H1 (cell line): ENCODE measurements around the gene GALNT6. TPM values are rescaled to one million over a fixed set of nuclear protein-coding genes. Genes with fewer than 3 reads are reported as not detected.

ENCODE experiments used
- CTCF ChIA-PET: fragments of 300-600 bp; sonication (Branson Sonifier 250); formaldehyde crosslinking; loops from one replicate; lab custom pipeline; 2021; ENCODE audit not compliant: partially characterized antibody; lab: Charles Lee
- POLR2A ChIA-PET: fragments of 300-600 bp; sonication (Branson Sonifier 250); formaldehyde crosslinking; loops from one replicate; lab custom pipeline; 2021; ENCODE audit warnings: inconsistent platforms; ENCODE audit not compliant: partially characterized antibody; lab: Charles Lee
- DNase-seq, 2 experiments: peaks; one replicate each; pipeline versions ENCODE4 v3.0.0 to v3.0.0-alpha.2; 2010 to 2022; ENCODE audit warnings: low spot score in 2 of 2, low read depth in 1 of 2, mixed read lengths in 1 of 2
- FAIRE-seq: peaks from 2 replicates; lab custom pipeline; 2011; peaks lifted over from hg19 to GRCh38; lab: Jason Lieb, UNC
- H2AFZ ChIP-seq: 2 replicates; pipeline ENCODE4 v1.8.1; 2012; ENCODE audit warnings: low read length, inconsistent platforms
- H2AK5ac ChIP-seq: 2 replicates; pipeline ENCODE4 v1.6.1; 2013; ENCODE audit warnings: low read depth, low read length
- H2BK120ac ChIP-seq: replicated peaks from 2 replicates; pipeline ENCODE3; 2013; ENCODE audit warnings: low read depth, low read length, inconsistent platforms
- H2BK12ac ChIP-seq: 2 replicates; pipeline ENCODE4 v1.6.1; 2013; ENCODE audit warnings: low read depth, low read length
- H2BK15ac ChIP-seq: 2 replicates; pipeline ENCODE4 v1.6.1; 2013; ENCODE audit warnings: low read length
- H2BK20ac ChIP-seq: 2 replicates; pipeline ENCODE4 v1.6.1; 2013; ENCODE audit warnings: low read length
- H2BK5ac ChIP-seq: 2 replicates; pipeline ENCODE4 v1.6.1; 2013; ENCODE audit warnings: low read depth, low read length
- H3K14ac ChIP-seq: 2 replicates; pipeline ENCODE4 v1.6.1; 2013; ENCODE audit warnings: inconsistent platforms; ENCODE audit not compliant: insufficient read length
- H3K18ac ChIP-seq: 2 replicates; pipeline ENCODE4 v1.6.1; 2013; ENCODE audit warnings: low read length; ENCODE audit errors: extremely low read depth
- H3K23ac ChIP-seq: 2 replicates; pipeline ENCODE4 v1.6.1; 2013; ENCODE audit warnings: inconsistent platforms; ENCODE audit not compliant: insufficient read length
- H3K23me2 ChIP-seq: 2 replicates; pipeline ENCODE4 v1.6.1; 2013; ENCODE audit warnings: low read depth, low read length
- H3K27ac ChIP-seq: 2 replicates; pipeline ENCODE4 v1.6.1; 2011; ENCODE audit warnings: low read depth, low read length, inconsistent platforms
- H3K27me3 ChIP-seq, 4 experiments: replicated peaks in 1 of 4; 1 replicate in 1 of 4; 2 replicates in 3 of 4; pipeline versions ENCODE4 v1.6.1 to v1.8.1; 2011 to 2013; ENCODE audit warnings: low read length in 3 of 4, mild to moderate bottlenecking in 3 of 4, inconsistent platforms in 2 of 4, mixed read lengths in 2 of 4, moderate library complexity in 1 of 4; ENCODE audit not compliant: control insufficient read depth in 3 of 4, insufficient read depth in 3 of 4; ENCODE audit errors: extremely low read depth in 1 of 4
- H3K36me3 ChIP-seq, 4 experiments: 2 replicates each; pipeline versions ENCODE4 v1.6.1 to v1.8.1; 2011 to 2013; ENCODE audit warnings: mild to moderate bottlenecking in 4 of 4, low read length in 3 of 4, moderate library complexity in 2 of 4, control low read depth in 1 of 4, inconsistent platforms in 1 of 4; ENCODE audit not compliant: insufficient read depth in 4 of 4, control insufficient read depth in 2 of 4
- H3K4ac ChIP-seq: replicated peaks from 2 replicates; pipeline ENCODE3; 2013; ENCODE audit warnings: low read length, low read depth, mixed read lengths, inconsistent platforms; ENCODE audit not compliant: insufficient read length
- H3K4me1 ChIP-seq, 4 experiments: replicated peaks in 1 of 4; 1 replicate in 1 of 4; 2 replicates in 3 of 4; pipeline versions ENCODE4 v1.6.1 to v1.8.1; 2011 to 2013; ENCODE audit warnings: low read length in 3 of 4, inconsistent platforms in 2 of 4, mixed read lengths in 1 of 4; ENCODE audit not compliant: insufficient read depth in 4 of 4, control insufficient read depth in 3 of 4
- H3K4me2 ChIP-seq, 2 experiments: 2 replicates each; pipeline versions ENCODE4 v1.6.1 to v1.8.1; 2011 to 2013; ENCODE audit warnings: low read depth in 2 of 2, low read length in 2 of 2, control low read depth in 1 of 2, inconsistent platforms in 1 of 2, mild to moderate bottlenecking in 1 of 2; ENCODE audit not compliant: insufficient read depth in 1 of 2
- H3K4me3 ChIP-seq, 4 experiments: fragments of 200-600, 300-600 bp in 1 of 4; sonication (generic), shearing (Covaris generic), sonication (Bioruptor Twin) in 1 of 4; 2 replicates each; pipeline versions ENCODE4 v1.5.1 to v1.8.1; 2011 to 2016; ENCODE audit warnings: low read length in 4 of 4, low read depth in 3 of 4, control low read depth in 2 of 4, inconsistent platforms in 2 of 4, mild to moderate bottlenecking in 2 of 4, mixed read lengths in 1 of 4, moderate library complexity in 1 of 4; ENCODE audit not compliant: insufficient read depth in 2 of 4; ENCODE audit errors: extremely low read depth in 1 of 4
- H3K56ac ChIP-seq: replicated peaks from 2 replicates; pipeline ENCODE3; 2013; ENCODE audit warnings: low read depth, mild to moderate bottlenecking, mixed read lengths, low read length, inconsistent platforms; ENCODE audit not compliant: insufficient read length
- H3K79me1 ChIP-seq: 2 replicates; pipeline ENCODE4 v1.6.1; 2013; ENCODE audit warnings: low read depth, low read length, control low read depth
- H3K79me2 ChIP-seq, 2 experiments: 2 replicates each; pipeline versions ENCODE4 v1.6.1 to v1.8.1; 2012 to 2013; ENCODE audit warnings: low read length in 2 of 2, mild to moderate bottlenecking in 2 of 2, inconsistent platforms in 1 of 2; ENCODE audit not compliant: insufficient read depth in 2 of 2, control insufficient read depth in 1 of 2
- H3K9ac ChIP-seq, 4 experiments: replicated peaks in 1 of 4; 1 replicate in 1 of 4; 2 replicates in 3 of 4; pipeline versions ENCODE4 v1.6.1 to v1.8.1; 2011 to 2013; ENCODE audit warnings: low read depth in 3 of 4, low read length in 3 of 4, control low read depth in 2 of 4, mild to moderate bottlenecking in 2 of 4, moderate library complexity in 2 of 4, inconsistent platforms in 1 of 4; ENCODE audit errors: extremely low read depth in 1 of 4
- H3K9me3 ChIP-seq, 2 experiments: 2 replicates each; pipeline versions ENCODE4 v1.6.1 to v1.8.1; 2012 to 2013; ENCODE audit warnings: mild to moderate bottlenecking in 2 of 2, moderate library complexity in 2 of 2, control low read depth in 1 of 2, inconsistent platforms in 1 of 2, low read depth in 1 of 2, low read length in 1 of 2, mixed read lengths in 1 of 2; ENCODE audit not compliant: insufficient read depth in 2 of 2
- H4K20me1 ChIP-seq, 2 experiments: replicated peaks in 1 of 2; 2 replicates each; pipeline versions ENCODE3 to v1.8.1; 2011 to 2013; ENCODE audit warnings: inconsistent platforms in 2 of 2, low read length in 2 of 2, mild to moderate bottlenecking in 1 of 2; ENCODE audit not compliant: insufficient read depth in 2 of 2, control insufficient read depth in 1 of 2
- H4K5ac ChIP-seq: 2 replicates; pipeline ENCODE4 v1.6.1; 2013; ENCODE audit warnings: low read length, low read depth, mixed read lengths, inconsistent platforms; ENCODE audit not compliant: insufficient read length
- H4K8ac ChIP-seq: 2 replicates; pipeline ENCODE4 v1.8.0; 2013; ENCODE audit warnings: mild to moderate bottlenecking, moderate library complexity, low read length, inconsistent platforms; ENCODE audit not compliant: insufficient read depth; ENCODE audit errors: extremely low read depth
- H4K91ac ChIP-seq: replicated peaks from 2 replicates; pipeline ENCODE3; 2013; ENCODE audit warnings: low read length, mixed read lengths, inconsistent platforms; ENCODE audit not compliant: insufficient read length
- ASH2L ChIP-seq: fragments of 200-600, 300-600 bp; sonication (generic); IDR thresholded peaks from one replicate; pipeline ENCODE4 v1.7.1; 2017; ENCODE audit warnings: low read length
- CBX5 ChIP-seq: fragments of 300-800, 300-1000 bp; sonication (generic); IDR thresholded peaks from 2 replicates; pipeline ENCODE4 v1.7.1; 2016; ENCODE audit warnings: antibody characterized with exemption, low read length, low read depth
- EP300 ChIP-seq, 2 experiments: IDR thresholded peaks; 1 replicate in 1 of 2; 2 replicates in 1 of 2; pipeline ENCODE4 v1.6.1; 2011 to 2012; ENCODE audit warnings: low read depth in 2 of 2, low read length in 2 of 2, mild to moderate bottlenecking in 2 of 2, borderline replicate concordance in 1 of 2, inconsistent platforms in 1 of 2, moderate library complexity in 1 of 2
- KDM1A ChIP-seq: fragments of 200-600, 300-600 bp; sonication (generic); IDR thresholded peaks from 2 replicates; pipeline ENCODE4 v1.7.1; 2016; ENCODE audit warnings: mild to moderate bottlenecking, low read length, borderline replicate concordance
- POU5F1 ChIP-seq: IDR thresholded peaks from 2 replicates; pipeline ENCODE4 v1.6.1; 2011; ENCODE audit warnings: low read depth, mild to moderate bottlenecking, low read length, moderate library complexity
- SP1 ChIP-seq: IDR thresholded peaks from 2 replicates; pipeline ENCODE4 v1.6.1; 2011; ENCODE audit warnings: low read depth, low read length
- TBP ChIP-seq: IDR thresholded peaks from 2 replicates; pipeline ENCODE4 v1.6.1; 2011; ENCODE audit warnings: low read depth, low read length, improper control_type of control experiment
- WGBS, 2 experiments: shearing (Covaris generic) in 1 of 2; methylation state at CpG; one replicate each; pipeline versions ENCODE4 v1.1.6 to v1.1.7; 2013 to 2015; ENCODE audit warnings: low lambda C conversion rate in 2 of 2, mixed read lengths in 2 of 2, inconsistent platforms in 1 of 2, low coverage in 1 of 2, missing lambda C conversion rate in 1 of 2; ENCODE audit not compliant: insufficient replicate concordance in 2 of 2, insufficient coverage in 1 of 2, insufficient read length in 1 of 2; ENCODE audit errors: extremely low coverage in 1 of 2, missing lambda C conversion rate in 1 of 2; 5-methylcytosine and 5-hydroxymethylcytosine counted together
- polyA plus RNA-seq, 7 experiments: library from polyadenylated mRNA; depleted of rRNA in 3 of 7; stranded (reverse) in 5 of 7; unstranded in 2 of 7; fragments of >200 nt in 5 of 7; fragments of 200-250 nt in 2 of 7; gene quantifications; 1 replicate in 5 of 7; 2 replicates in 1 of 7; 4 replicates in 1 of 7; pipeline versions ENCODE4 v1.2.1 to v1.2.3, GENCODE V29; 2011 to 2013; ENCODE audit warnings: missing spikeins in 2 of 7, mixed read lengths in 2 of 7
- total RNA-seq: library from RNA; stranded (reverse); fragmentation: NEBNext Ultra II Directional; extraction: Animal tissue kit (Norgen Biotek cat#: 25700); gene quantifications from 2 replicates; pipeline ENCODE4 v1.2.1, GENCODE V29; 2021

GALNT6 gene
- total and polyA plus RNA-seq, 2 of the 8 experiments (the other 6 are each of a cell fraction or from before 2014, with no cell fraction given): 5.8 to 10.7 TPM

GRCh38 chr12:51349026-51349425 is 42.2 kb downstream of the GALNT6 start:
- H3K27me3 ChIP-seq: no peaks in the 10 kb centered on the region
- H4K5ac ChIP-seq: no peak overlapping the region
- H3K9me3 ChIP-seq: no peaks in the 10 kb centered on the region
- no peak overlapping the region for H3K4ac ChIP-seq
- no peak overlapping the region for H3K4me2 ChIP-seq
- H3K18ac ChIP-seq: no peak overlapping the region
- ChIA-PET CTCF (interaction anchor here (0.6 to 10.2 kb wide), 11 partner anchors 9 to 333 kb away, joined by 3 to 119 read pairs (median 4); partner anchors contain the start of gene SMAGP), POLR2A (interaction anchor here (1.1 to 1.5 kb wide), 2 partner anchors 15 to 266 kb away, joined by 3 to 8 read pairs; partner anchors contain the start of gene CSRNP2)
- H3K36me3 ChIP-seq: no peaks in the 10 kb centered on the region; a peak in 1 of 8 replicates
- no peak overlapping the region for H3K27ac ChIP-seq
- H2AFZ ChIP-seq: no peak overlapping the region
- no peaks in the 10 kb centered on the region for H4K20me1 ChIP-seq
- no peak overlapping the region for H2AK5ac ChIP-seq
- no peaks in the 10 kb centered on the region for H3K23me2 ChIP-seq
- H3K79me1 ChIP-seq: no peaks in the 10 kb centered on the region
- no peak overlapping the region for H4K91ac ChIP-seq
- FAIRE-seq: no peak
- no peak overlapping the region for H2BK5ac ChIP-seq
- H3K79me2 ChIP-seq: no peaks in the 10 kb centered on the region
- no peak for DNase-seq
- H3K14ac ChIP-seq: no peak overlapping the region
- no peak overlapping the region for H3K9ac ChIP-seq
- H3K56ac ChIP-seq: no peak overlapping the region
- no peak for TF ChIP-seq SP1
- TF ChIP-seq ASH2L: no peak
- TF ChIP-seq EP300 (IDR thresholded peaks at IDR 0.05; ENCODE audit: borderline replicate concordance in 1 of 2, low read depth in 2 of 2, low read length in 2 of 2): no peak
- TF ChIP-seq TBP: no peak
- TF ChIP-seq CBX5: no peak
- no peak for TF ChIP-seq POU5F1
- no peak for TF ChIP-seq KDM1A
- no peak overlapping the region for H3K23ac ChIP-seq
- no peak overlapping the region for H2BK20ac ChIP-seq
- peaks cover 0 to 4% (median 2%) of the 10 kb centered on the region in 4 experiments; a peak in 1 of 7 replicates for H3K4me1 ChIP-seq
- no peak overlapping the region for H3K4me3 ChIP-seq
- no peak overlapping the region for H2BK12ac ChIP-seq
- H2BK15ac ChIP-seq: no peak overlapping the region
- H4K8ac ChIP-seq: no peak overlapping the region
- 86% methylated on average over 5 of the region's 5 CpGs; no CpG with 5 or more reads in 1 of the 2 experiments for WGBS, 2 experiments
- H2BK120ac ChIP-seq: no peak overlapping the region
